Measurements from ENCODE around the gene PHLDA1. TPM values are rescaled to one million over a fixed set of nuclear protein-coding genes. Genes with fewer than 3 reads are reported as not detected.

PHLDA1 gene
- total and polyA plus RNA-seq, 2 of the 13 experiments (the other 11 are each of a cell fraction or from before 2014, with no cell fraction given): 33.8 to 41.0 TPM

GRCh38 chr12:76029982-76030340 lies 1.6 kb downstream of the PHLDA1 start (continued):
- no peak for TF ChIP-seq ARID2 (CRISPR knock-in tag; IDR thresholded peaks at IDR 0.05; ENCODE audit: borderline replicate concordance)
- no peak for TF ChIP-seq ZNF350 (CRISPR knock-in tag; IDR thresholded peaks at IDR 0.05; ENCODE audit: borderline replicate concordance, low read depth)
- TF ChIP-seq PCBP1 (IDR thresholded peaks at IDR 0.05; ENCODE audit: borderline replicate concordance, low read depth, low read length): no peak
- no peak for TF ChIP-seq ZMYM3 (CRISPR knock-in tag; IDR thresholded peaks at IDR 0.05)
- TF ChIP-seq ZNF580 (CRISPR knock-in tag; IDR thresholded peaks at IDR 0.05; ENCODE audit: borderline replicate concordance, low read depth): no peak
- peak; percentile 17; the same call in 1 of the 2 replicates for TF ChIP-seq ARNTL (CRISPR knock-in tag; IDR thresholded peaks at IDR 0.05)
- 0 out of 2 replicates have a peak, but pooled peaks have one; percentile 24 for TF ChIP-seq KLF12 (CRISPR knock-in tag; IDR thresholded peaks at IDR 0.05; ENCODE audit: borderline replicate concordance)
- TF ChIP-seq ZNF569 (CRISPR knock-in tag; IDR thresholded peaks at IDR 0.05; ENCODE audit: borderline replicate concordance): no peak
- no peak for TF ChIP-seq HES4 (CRISPR knock-in tag; IDR thresholded peaks at IDR 0.05; ENCODE audit: borderline replicate concordance)
- TF ChIP-seq POGZ (CRISPR knock-in tag; IDR thresholded peaks at IDR 0.05): 0 out of 2 replicates have a peak, but pooled peaks have one; percentile 23
- TF ChIP-seq FIP1L1 (IDR thresholded peaks at IDR 0.05; ENCODE audit: borderline replicate concordance, insufficient read depth, low read depth, low read length): no peak
- peak; percentile 26; the same call in 1 of the 2 replicates for TF ChIP-seq ELF3 (CRISPR knock-in tag; IDR thresholded peaks at IDR 0.05)
- no peak for TF ChIP-seq ZNF747 (CRISPR knock-in tag; IDR thresholded peaks at IDR 0.05; ENCODE audit: borderline replicate concordance)
- no peak for TF ChIP-seq SMAD1 (CRISPR knock-in tag; IDR thresholded peaks at IDR 0.05; ENCODE audit: borderline replicate concordance, low read depth)
- no peak; the same call in 1 of the 2 replicates for TF ChIP-seq FOXC1 (CRISPR knock-in tag; IDR thresholded peaks at IDR 0.05; ENCODE audit: borderline replicate concordance)
- TF ChIP-seq ZFAT (CRISPR knock-in tag; conservative IDR thresholded peaks at IDR 0.05): no peak
- TF ChIP-seq ZNF564 (CRISPR knock-in tag; IDR thresholded peaks at IDR 0.05): peak; percentile 51; the same call in 1 of the 2 replicates
- no peak for TF ChIP-seq SKIL (CRISPR knock-in tag; IDR thresholded peaks at IDR 0.05; ENCODE audit: borderline replicate concordance)
- TF ChIP-seq PRDM10 (CRISPR knock-in tag; IDR thresholded peaks at IDR 0.05; ENCODE audit: low read depth): no peak
